Skeletal muscle tissue (tissue), 4 donors: Measurements from ENCODE around the gene HIPK1. TPM values are rescaled to one million over a fixed set of nuclear protein-coding genes. Genes with fewer than 3 reads are reported as not detected.

Experiments
- H3K27ac ChIP-seq: one replicate; pipeline ENCODE4 v1.7.0; 2013; ENCODE audit warnings: mild to moderate bottlenecking, low read depth, low read length, inconsistent platforms
- H3K27me3 ChIP-seq, 3 donors: one replicate each; pipeline ENCODE4 v1.7.0; 2013; ENCODE audit warnings: low read length in 3 of 3; ENCODE audit not compliant: control insufficient read depth in 3 of 3, insufficient read depth in 3 of 3
- H3K36me3 ChIP-seq, 3 donors: one replicate each; pipeline ENCODE4 v1.7.0; 2013; ENCODE audit warnings: low read length in 3 of 3; ENCODE audit not compliant: control insufficient read depth in 3 of 3, insufficient read depth in 3 of 3
- H3K4me1 ChIP-seq, 3 donors: one replicate each; pipeline ENCODE4 v1.7.0; 2013; ENCODE audit warnings: low read length in 3 of 3, mild to moderate bottlenecking in 3 of 3; ENCODE audit not compliant: control insufficient read depth in 3 of 3, insufficient read depth in 3 of 3
- H3K4me3 ChIP-seq, 3 donors: one replicate each; pipeline ENCODE4 v1.7.0; 2013; ENCODE audit warnings: low read length in 3 of 3
- H3K9ac ChIP-seq, 3 donors: one replicate each; pipeline ENCODE4 v1.7.0; 2013; ENCODE audit warnings: low read length in 3 of 3, mild to moderate bottlenecking in 3 of 3, moderate library complexity in 2 of 3, low read depth in 1 of 3
- H3K9me3 ChIP-seq, 3 donors: one replicate each; pipeline ENCODE4 v1.7.0; 2013; ENCODE audit warnings: low read length in 3 of 3; ENCODE audit not compliant: control insufficient read depth in 3 of 3
- total RNA-seq: library from RNA; depleted of rRNA; stranded (reverse); fragments of >200 nt; gene quantifications from one replicate; pipeline ENCODE4 v1.2.3, GENCODE V29; 2014
- donor health status: Osteomylitis.

The HIPK1 gene
- total RNA-seq, 1 donor from 2014 or later: 28.2 TPM

DNA sequence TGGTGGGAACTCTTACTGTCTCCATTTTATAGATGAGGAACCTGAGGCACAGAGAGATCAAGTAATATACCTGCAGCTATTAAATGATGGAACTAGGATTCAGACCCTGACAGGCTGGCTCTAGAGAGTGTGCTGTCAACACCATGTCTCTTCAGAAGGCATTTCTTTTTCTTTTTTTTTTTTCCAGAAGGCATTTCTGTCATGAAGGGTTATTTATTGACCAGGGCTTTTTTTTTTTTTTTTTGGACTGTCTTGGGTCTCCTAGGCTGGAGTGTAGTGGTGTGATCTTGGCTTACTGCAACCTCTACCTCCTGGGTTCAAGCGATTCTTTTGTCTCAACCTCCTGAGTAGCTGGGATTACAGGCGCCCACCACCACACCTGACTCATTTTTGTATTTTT lies 22.6 kb downstream of the HIPK1 start:
- Histone ChIP-seq H3K4me1 (peaks cover 11 to 15% (median 11%) of the 10 kb centered on the region in 3 donors), H3K9me3 (no peaks in the 10 kb centered on the region), H3K27ac (no peak overlapping the region), H3K9ac (no peak overlapping the region), H3K4me3 (no peak overlapping the region), H3K27me3 (no peaks in the 10 kb centered on the region), H3K36me3 (peaks cover 3 to 5% (median 5%) of the 10 kb centered on the region in 3 donors)

DNA sequence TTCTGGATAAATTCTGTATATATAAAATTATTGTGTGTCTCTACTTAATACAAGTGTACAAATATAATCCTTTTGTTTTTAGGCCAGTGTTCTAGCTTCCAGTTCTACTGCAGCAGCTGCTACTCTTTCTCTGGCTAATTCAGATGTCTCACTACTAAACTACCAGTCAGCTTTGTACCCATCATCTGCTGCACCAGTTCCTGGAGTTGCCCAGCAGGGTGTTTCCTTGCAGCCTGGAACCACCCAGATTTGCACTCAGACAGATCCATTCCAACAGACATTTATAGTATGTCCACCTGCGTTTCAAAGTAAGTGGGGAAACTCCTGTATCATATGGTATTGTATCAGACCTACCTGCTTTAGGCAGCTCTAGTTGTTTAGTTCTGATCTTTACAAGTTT lies 28.9 kb downstream of the HIPK1 start:
- Histone ChIP-seq H3K27ac (no peak overlapping the region), H3K4me3 (no peak overlapping the region), H3K9me3 (no peaks in the 10 kb centered on the region), H3K9ac (no peak overlapping the region), H3K27me3 (no peaks in the 10 kb centered on the region), H3K4me1 (no peaks in the 10 kb centered on the region), H3K36me3 (peaks cover 23 to 40% (median 31%) of the 10 kb centered on the region in 3 donors)

DNA sequence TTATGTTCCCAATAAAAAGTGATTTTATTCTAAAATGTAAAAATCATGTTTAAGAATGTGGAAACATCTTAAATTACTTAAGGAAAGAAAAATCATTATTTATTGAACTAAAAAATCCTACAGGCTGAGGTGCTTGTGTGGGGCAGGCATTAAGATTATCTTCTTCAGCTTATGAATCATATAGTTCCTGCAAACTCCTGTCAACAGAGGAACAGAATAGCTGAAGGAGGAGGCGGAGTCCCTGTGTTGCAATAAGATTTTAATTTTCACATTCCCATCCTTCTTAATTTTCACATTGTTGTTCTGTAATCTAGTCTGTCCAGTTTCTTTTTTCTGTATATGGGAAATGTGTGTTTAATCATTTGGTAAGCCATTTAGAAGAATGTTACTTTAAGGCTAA lies 29.6 kb downstream of the HIPK1 start:
- Histone ChIP-seq H3K27ac (no peak overlapping the region), H3K9ac (no peak overlapping the region), H3K9me3 (no peaks in the 10 kb centered on the region), H3K4me3 (no peak overlapping the region), H3K4me1 (no peaks in the 10 kb centered on the region), H3K36me3 (peaks cover 29 to 47% (median 38%) of the 10 kb centered on the region in 3 donors), H3K27me3 (no peaks in the 10 kb centered on the region)

DNA sequence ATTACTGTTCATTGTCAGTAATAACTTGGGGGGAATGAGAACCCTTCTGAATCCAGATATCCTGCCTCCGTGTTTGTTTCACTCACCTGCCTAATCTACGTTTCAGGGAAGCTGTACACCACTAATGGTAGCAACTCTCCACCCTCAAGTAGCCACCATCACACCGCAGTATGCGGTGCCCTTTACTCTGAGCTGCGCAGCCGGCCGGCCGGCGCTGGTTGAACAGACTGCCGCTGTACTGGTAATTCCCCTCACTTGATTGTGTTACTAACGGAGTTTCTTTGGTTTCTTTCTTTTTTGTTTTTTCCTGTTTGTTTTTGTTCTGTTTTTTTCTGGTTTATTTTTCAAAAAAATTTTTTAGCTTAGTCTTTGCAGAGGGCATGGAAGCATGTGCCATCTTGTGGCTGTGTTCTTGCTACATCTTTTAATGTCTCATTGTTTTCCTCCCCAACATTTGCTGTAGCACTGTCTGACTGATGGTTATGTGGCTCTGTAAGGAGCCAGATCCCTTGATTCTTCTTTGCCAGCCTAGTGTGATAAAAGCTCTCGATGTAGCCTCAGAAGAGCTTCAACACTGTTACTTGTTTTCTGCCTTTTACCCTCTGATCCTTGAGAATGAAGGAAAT lies 34.3 kb downstream of the HIPK1 start:
- Histone ChIP-seq H3K36me3 (peaks cover 27 to 51% (median 48%) of the 10 kb centered on the region in 3 donors), H3K27ac (no peak overlapping the region), H3K9ac (no peak overlapping the region), H3K4me1 (no peaks in the 10 kb centered on the region), H3K9me3 (no peaks in the 10 kb centered on the region), H3K27me3 (no peaks in the 10 kb centered on the region), H3K4me3 (no peak overlapping the region)

DNA sequence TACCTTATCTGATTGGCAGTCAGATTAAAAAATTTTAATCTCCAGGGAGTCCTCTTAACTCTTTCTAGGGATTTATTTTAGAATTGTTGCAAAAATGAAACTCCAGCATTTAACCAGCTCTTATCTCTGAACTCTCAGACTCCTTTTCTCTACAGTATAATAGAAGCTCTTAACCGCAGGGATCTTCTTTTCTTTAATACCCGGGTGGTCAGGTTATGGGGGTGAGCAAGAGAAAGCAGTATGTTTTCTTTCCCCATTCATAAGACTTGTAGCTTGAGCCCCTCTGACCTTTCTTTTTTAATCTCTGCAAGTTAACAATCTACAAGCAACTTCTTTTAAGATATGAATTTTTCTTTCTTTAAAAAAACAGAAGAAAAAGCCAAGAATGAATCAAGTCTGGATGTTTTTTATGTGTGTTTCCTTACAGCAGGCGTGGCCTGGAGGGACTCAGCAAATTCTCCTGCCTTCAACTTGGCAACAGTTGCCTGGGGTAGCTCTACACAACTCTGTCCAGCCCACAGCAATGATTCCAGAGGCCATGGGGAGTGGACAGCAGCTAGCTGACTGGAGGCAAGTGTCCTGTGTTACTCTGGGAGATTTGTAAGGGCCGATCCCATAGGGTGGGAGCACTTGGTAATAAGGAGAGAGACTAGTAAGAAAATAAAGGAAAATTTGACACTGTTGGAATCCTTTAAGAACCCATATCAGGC lies 36.7 kb downstream of the HIPK1 start:
- H3K27ac ChIP-seq: no peak overlapping the region
- H3K36me3 ChIP-seq: peaks cover 45 to 73% (median 59%) of the 10 kb centered on the region in 3 donors
- no peaks in the 10 kb centered on the region for H3K9me3 ChIP-seq
- H3K27me3 ChIP-seq: no peaks in the 10 kb centered on the region
- H3K4me1 ChIP-seq: no peaks in the 10 kb centered on the region
- no peak overlapping the region for H3K4me3 ChIP-seq
- H3K9ac ChIP-seq: no peak overlapping the region

DNA sequence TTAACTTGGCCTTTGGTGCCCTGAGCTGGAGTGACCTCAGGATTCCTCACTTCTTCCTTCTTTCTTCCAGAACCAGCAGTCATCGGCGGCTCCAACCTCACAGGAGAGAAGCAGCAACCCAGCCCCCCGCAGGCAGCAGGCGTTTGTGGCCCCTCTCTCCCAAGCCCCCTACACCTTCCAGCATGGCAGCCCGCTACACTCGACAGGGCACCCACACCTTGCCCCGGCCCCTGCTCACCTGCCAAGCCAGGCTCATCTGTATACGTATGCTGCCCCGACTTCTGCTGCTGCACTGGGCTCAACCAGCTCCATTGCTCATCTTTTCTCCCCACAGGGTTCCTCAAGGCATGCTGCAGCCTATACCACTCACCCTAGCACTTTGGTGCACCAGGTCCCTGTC lies 43.8 kb downstream of the HIPK1 start:
- H3K36me3 ChIP-seq: peaks cover 44 to 61% (median 54%) of the 10 kb centered on the region in 3 donors
- H3K4me3 ChIP-seq: no peak overlapping the region
- no peaks in the 10 kb centered on the region for H3K9me3 ChIP-seq
- H3K9ac ChIP-seq: no peak overlapping the region
- peaks cover 11 to 24% (median 23%) of the 10 kb centered on the region in 3 donors for H3K4me1 ChIP-seq
- no peak overlapping the region for H3K27ac ChIP-seq
- no peaks in the 10 kb centered on the region for H3K27me3 ChIP-seq

DNA sequence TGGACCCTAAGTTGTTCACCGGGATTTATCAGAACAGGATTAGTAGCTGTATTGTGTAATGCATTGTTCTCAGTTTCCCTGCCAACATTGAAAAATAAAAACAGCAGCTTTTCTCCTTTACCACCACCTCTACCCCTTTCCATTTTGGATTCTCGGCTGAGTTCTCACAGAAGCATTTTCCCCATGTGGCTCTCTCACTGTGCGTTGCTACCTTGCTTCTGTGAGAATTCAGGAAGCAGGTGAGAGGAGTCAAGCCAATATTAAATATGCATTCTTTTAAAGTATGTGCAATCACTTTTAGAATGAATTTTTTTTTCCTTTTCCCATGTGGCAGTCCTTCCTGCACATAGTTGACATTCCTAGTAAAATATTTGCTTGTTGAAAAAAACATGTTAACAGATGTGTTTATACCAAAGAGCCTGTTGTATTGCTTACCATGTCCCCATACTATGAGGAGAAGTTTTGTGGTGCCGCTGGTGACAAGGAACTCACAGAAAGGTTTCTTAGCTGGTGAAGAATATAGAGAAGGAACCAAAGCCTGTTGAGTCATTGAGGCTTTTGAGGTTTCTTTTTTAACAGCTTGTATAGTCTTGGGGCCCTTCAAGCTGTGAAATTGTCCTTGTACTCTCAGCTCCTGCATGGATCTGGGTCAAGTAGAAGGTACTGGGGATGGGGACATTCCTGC lies 46.2 kb downstream of the HIPK1 start:
- no peaks in the 10 kb centered on the region for H3K27me3 ChIP-seq
- no peaks in the 10 kb centered on the region for H3K9me3 ChIP-seq
- peaks cover 23 to 37% (median 32%) of the 10 kb centered on the region in 3 donors for H3K36me3 ChIP-seq
- H3K9ac ChIP-seq: no peak overlapping the region
- H3K27ac ChIP-seq: peak overlapping the region; percentile 2
- H3K4me1 ChIP-seq: peaks cover 25 to 40% (median 34%) of the 10 kb centered on the region in 3 donors
- no peak overlapping the region for H3K4me3 ChIP-seq

DNA sequence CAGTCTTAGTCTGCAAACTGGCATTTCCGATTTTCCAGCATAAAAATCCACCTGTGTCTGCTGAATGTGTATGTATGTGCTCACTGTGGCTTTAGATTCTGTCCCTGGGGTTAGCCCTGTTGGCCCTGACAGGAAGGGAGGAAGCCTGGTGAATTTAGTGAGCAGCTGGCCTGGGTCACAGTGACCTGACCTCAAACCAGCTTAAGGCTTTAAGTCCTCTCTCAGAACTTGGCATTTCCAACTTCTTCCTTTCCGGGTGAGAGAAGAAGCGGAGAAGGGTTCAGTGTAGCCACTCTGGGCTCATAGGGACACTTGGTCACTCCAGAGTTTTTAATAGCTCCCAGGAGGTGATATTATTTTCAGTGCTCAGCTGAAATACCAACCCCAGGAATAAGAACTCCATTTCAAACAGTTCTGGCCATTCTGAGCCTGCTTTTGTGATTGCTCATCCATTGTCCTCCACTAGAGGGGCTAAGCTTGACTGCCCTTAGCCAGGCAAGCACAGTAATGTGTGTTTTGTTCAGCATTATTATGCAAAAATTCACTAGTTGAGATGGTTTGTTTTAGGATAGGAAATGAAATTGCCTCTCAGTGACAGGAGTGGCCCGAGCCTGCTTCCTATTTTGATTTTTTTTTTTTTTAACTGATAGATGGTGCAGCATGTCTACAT lies 47.6 kb downstream of the HIPK1 start:
- Histone ChIP-seq H3K4me1 (peaks cover 32 to 43% (median 41%) of the 10 kb centered on the region in 3 donors), H3K4me3 (peak overlapping the region in 2 of 3 donors; percentile 17 to 49), H3K27ac (peak overlapping the region; percentile 73), H3K27me3 (no peaks in the 10 kb centered on the region), H3K9ac (peak overlapping the region; percentile 2 to 69 (median 46)), H3K36me3 (peaks cover 16 to 24% (median 19%) of the 10 kb centered on the region in 3 donors), H3K9me3 (no peaks in the 10 kb centered on the region)

DNA sequence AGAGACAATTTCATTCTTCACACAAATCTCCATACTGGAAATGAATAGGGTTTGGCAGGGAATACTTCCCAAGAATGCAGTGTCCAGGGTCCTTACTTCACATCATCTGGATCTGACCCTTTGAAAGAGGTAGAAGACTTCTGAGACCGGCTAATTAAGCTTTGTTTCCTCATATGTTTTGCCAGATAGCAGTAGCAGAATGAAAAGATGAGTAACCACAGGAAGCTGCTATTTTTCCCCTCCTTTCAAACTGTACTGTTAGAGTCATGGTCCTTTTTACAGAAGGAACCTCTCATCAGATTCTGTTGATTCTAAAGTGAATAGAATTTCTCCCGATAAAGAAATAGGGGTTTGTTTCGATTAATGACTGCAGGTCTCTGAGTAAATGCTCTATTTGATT lies 48.8 kb downstream of the HIPK1 start:
- Histone ChIP-seq H3K9me3 (no peaks in the 10 kb centered on the region), H3K27ac (no peak overlapping the region), H3K4me1 (peaks cover 43 to 54% (median 53%) of the 10 kb centered on the region in 3 donors), H3K4me3 (no peak overlapping the region), H3K27me3 (no peaks in the 10 kb centered on the region), H3K36me3 (peaks cover 5 to 13% (median 8%) of the 10 kb centered on the region in 3 donors), H3K9ac (no peak overlapping the region)
